HL-60 (cell line): Measurements from ENCODE around the gene FARS2.

ENCODE experiments used
- CTCF ChIP-seq: IDR thresholded peaks from one replicate; pipeline ENCODE4 v1.5.1; 2011; ENCODE audit warnings: low read length, control low read depth, inconsistent platforms; ENCODE audit not compliant: insufficient read depth
- GABPA ChIP-seq: IDR thresholded peaks from 2 replicates; pipeline ENCODE4 v1.6.1; 2012; ENCODE audit warnings: low read depth
- POLR2AphosphoS5 ChIP-seq: IDR thresholded peaks from 2 replicates; pipeline ENCODE4 v1.6.1; 2012; ENCODE audit warnings: low read depth
- REST ChIP-seq: IDR thresholded peaks from 2 replicates; pipeline ENCODE4 v1.6.1; 2012; ENCODE audit warnings: low read depth; ENCODE audit not compliant: insufficient replicate concordance

GRCh38 chr6:5481750-5482149, 220.4 kb downstream of the FARS2 start:
- TF ChIP-seq REST, result no peak
- TF ChIP-seq CTCF, result no peak
- no peak for TF ChIP-seq POLR2AphosphoS5
- TF ChIP-seq GABPA, result no peak
